Measurements from ENCODE around the gene LPO.

The LPO gene

DNA sequence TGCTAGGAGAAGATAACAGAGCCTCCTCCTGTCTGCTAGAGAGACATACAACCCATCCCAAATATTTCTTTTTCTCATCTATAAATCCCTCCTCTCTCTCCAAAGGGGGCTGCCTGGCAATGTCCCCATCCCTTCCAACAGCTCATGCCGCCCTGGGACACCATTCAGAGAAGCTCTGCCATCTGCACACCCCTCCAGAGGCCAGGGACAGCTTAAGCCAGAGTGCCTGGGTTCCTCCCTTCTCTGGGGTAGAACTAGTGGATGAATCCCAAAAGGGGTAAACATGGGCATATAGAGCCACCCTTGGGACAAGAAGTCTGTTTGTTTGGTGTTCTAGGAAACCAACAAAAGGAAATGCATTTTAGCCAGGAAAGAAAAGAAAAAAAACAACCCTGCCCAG lies 2.6 kb upstream of the LPO start:
- no peaks in the 10 kb centered on the region for H3F3A ChIP-seq (ENCODE audit: insufficient read depth)
- no peak overlapping the region for H2AFZ ChIP-seq (ENCODE audit: low read depth, low read length, severe bottlenecking)
- H3K4me2 ChIP-seq (ENCODE audit: low read depth, low read length, poor library complexity, severe bottlenecking), result no peak overlapping the region
- no peaks in the 10 kb centered on the region for H3K27me3 ChIP-seq (ENCODE audit: low read length)
- no peaks in the 10 kb centered on the region for H3K9me2 ChIP-seq (replicated peaks; ENCODE audit: insufficient read depth, low read length)
- H3K79me2 ChIP-seq (ENCODE audit: insufficient read depth, low read length), result no peaks in the 10 kb centered on the region
- no peak overlapping the region for H3K4me3 ChIP-seq (ENCODE audit: insufficient read depth, low read length, poor library complexity, severe bottlenecking)
- no peaks in the 10 kb centered on the region for H3K36me3 ChIP-seq (ENCODE audit: low read length)
- no peaks in the 10 kb centered on the region for H3K9me3 ChIP-seq (ENCODE audit: insufficient read depth, low read length)
- H3K27ac ChIP-seq (ENCODE audit: low read depth, low read length), result no peak overlapping the region
- TF ChIP-seq, protein P1, sequence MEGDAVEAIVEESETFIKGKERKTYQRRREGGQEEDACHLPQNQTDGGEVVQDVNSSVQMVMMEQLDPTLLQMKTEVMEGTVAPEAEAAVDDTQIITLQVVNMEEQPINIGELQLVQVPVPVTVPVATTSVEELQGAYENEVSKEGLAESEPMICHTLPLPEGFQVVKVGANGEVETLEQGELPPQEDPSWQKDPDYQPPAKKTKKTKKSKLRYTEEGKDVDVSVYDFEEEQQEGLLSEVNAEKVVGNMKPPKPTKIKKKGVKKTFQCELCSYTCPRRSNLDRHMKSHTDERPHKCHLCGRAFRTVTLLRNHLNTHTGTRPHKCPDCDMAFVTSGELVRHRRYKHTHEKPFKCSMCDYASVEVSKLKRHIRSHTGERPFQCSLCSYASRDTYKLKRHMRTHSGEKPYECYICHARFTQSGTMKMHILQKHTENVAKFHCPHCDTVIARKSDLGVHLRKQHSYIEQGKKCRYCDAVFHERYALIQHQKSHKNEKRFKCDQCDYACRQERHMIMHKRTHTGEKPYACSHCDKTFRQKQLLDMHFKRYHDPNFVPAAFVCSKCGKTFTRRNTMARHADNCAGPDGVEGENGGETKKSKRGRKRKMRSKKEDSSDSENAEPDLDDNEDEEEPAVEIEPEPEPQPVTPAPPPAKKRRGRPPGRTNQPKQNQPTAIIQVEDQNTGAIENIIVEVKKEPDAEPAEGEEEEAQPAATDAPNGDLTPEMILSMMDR (IDR thresholded peaks at IDR 0.05; ENCODE audit: insufficient read depth, low read length, poor library complexity, severe bottlenecking), result no peak
- TF ChIP-seq EZH2phosphoT487 (conservative IDR thresholded peaks at IDR 0.05; ENCODE audit: low read length), result no peak
- H3K9ac ChIP-seq (ENCODE audit: low read length), result no peak overlapping the region
- no peaks in the 10 kb centered on the region for H4K20me1 ChIP-seq (ENCODE audit: low read depth, low read length)

DNA sequence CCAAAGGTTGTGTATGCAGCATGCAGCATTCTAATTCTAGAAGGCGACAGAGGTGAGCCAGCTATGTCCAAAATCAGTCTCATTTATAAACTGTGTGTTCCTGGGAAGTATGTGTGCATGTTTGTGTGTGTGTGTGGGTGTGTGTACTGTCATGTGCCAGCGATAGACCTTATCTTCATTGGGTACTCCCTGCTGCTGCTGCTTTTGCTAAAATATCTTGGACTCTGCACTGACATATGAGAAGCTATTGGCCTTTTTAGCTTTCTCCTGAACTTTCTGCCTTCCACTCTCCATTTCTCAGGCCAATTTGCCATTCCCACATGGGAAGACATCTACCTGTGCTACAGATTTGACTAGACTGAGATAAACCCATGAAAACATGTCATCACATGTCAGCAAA lies 2.0 kb upstream of the LPO start:
- H4K20me1 ChIP-seq (ENCODE audit: low read depth, low read length), result no peaks in the 10 kb centered on the region
- no peak overlapping the region for H3K4me2 ChIP-seq (ENCODE audit: low read depth, low read length, poor library complexity, severe bottlenecking)
- no peaks in the 10 kb centered on the region for H3K9me2 ChIP-seq (replicated peaks; ENCODE audit: insufficient read depth, low read length)
- no peak overlapping the region for H3K4me3 ChIP-seq (ENCODE audit: insufficient read depth, low read length, poor library complexity, severe bottlenecking)
- H3K9ac ChIP-seq (ENCODE audit: low read length), result no peak overlapping the region
- H2AFZ ChIP-seq (ENCODE audit: low read depth, low read length, severe bottlenecking), result no peak overlapping the region
- no peaks in the 10 kb centered on the region for H3K79me2 ChIP-seq (ENCODE audit: insufficient read depth, low read length)
- no peaks in the 10 kb centered on the region for H3K27me3 ChIP-seq (ENCODE audit: low read length)
- H3K36me3 ChIP-seq (ENCODE audit: low read length), result no peaks in the 10 kb centered on the region
- H3F3A ChIP-seq (ENCODE audit: insufficient read depth), result no peaks in the 10 kb centered on the region
- no peaks in the 10 kb centered on the region for H3K9me3 ChIP-seq (ENCODE audit: insufficient read depth, low read length)
- TF ChIP-seq, protein P1 (IDR thresholded peaks at IDR 0.05; ENCODE audit: insufficient read depth, low read length, poor library complexity, severe bottlenecking), result no peak
- TF ChIP-seq EZH2phosphoT487 (conservative IDR thresholded peaks at IDR 0.05; ENCODE audit: low read length), result no peak
- H3K27ac ChIP-seq (ENCODE audit: low read depth, low read length), result no peak overlapping the region

DNA sequence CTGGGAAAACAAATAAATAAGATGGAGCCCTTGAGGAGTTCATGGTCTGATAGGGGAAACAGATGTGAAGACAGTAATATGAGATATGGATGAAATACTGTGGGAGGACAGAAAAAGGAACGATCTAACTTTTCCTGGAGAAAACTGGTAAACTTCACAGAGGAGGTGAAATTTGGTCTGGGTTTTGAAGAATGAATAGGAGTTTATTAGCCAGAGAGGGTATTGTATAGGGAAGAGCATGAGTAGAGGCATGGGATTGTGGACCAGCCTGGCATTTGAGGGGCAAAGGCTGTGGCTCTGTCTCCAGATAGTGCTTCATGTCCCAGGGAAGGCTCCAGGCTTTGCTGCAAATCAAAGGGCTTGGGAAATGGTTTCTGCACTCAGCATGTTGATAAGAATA lies 1.6 kb downstream of the LPO start:
- Histone ChIP-seq H3K27ac (ENCODE audit: low read depth, low read length) (no peak overlapping the region), H3K9me2 (replicated peaks; ENCODE audit: insufficient read depth, low read length) (no peaks in the 10 kb centered on the region), H3K27me3 (ENCODE audit: low read length) (no peaks in the 10 kb centered on the region), H3K4me2 (ENCODE audit: low read depth, low read length, poor library complexity, severe bottlenecking) (no peak overlapping the region), H4K20me1 (ENCODE audit: low read depth, low read length) (no peaks in the 10 kb centered on the region), H3K36me3 (ENCODE audit: low read length) (no peaks in the 10 kb centered on the region), H3F3A (ENCODE audit: insufficient read depth) (no peaks in the 10 kb centered on the region), H2AFZ (ENCODE audit: low read depth, low read length, severe bottlenecking) (no peak overlapping the region), H3K9me3 (ENCODE audit: insufficient read depth, low read length) (no peaks in the 10 kb centered on the region), H3K4me3 (ENCODE audit: insufficient read depth, low read length, poor library complexity, severe bottlenecking) (no peak overlapping the region), H3K9ac (ENCODE audit: low read length) (no peak overlapping the region), H3K79me2 (ENCODE audit: insufficient read depth, low read length) (no peaks in the 10 kb centered on the region)
- TF ChIP-seq, protein P1 (IDR thresholded peaks at IDR 0.05; ENCODE audit: insufficient read depth, low read length, poor library complexity, severe bottlenecking), result no peak
- TF ChIP-seq EZH2phosphoT487 (conservative IDR thresholded peaks at IDR 0.05; ENCODE audit: low read length), result no peak

All from SU-DHL-6 (cell line).